IMR-90 (cell line): Measurements from ENCODE around the gene PARVG.

Source experiments
- BHLHE40 ChIP-seq: fragments of 150-350 bp; IDR thresholded peaks from 2 replicates; pipeline ENCODE4 v1.6.1; 2016; ENCODE audit warnings: mild to moderate bottlenecking, low read depth, low read length
- CEBPB ChIP-seq: IDR thresholded peaks from 2 replicates; pipeline ENCODE4 v1.6.1; 2012; ENCODE audit warnings: low read depth, low read length, improper control_type of control experiment
- FOS ChIP-seq: fragments of 150-350 bp; IDR thresholded peaks from 2 replicates; pipeline ENCODE4 v1.6.1; 2016; ENCODE audit warnings: low read depth, low read length
- MAFK ChIP-seq: IDR thresholded peaks from 2 replicates; pipeline ENCODE4 v1.6.1; 2012; ENCODE audit warnings: low read depth, low read length, improper control_type of control experiment
- MAZ ChIP-seq: IDR thresholded peaks from 2 replicates; pipeline ENCODE4 v1.6.1; 2012; ENCODE audit warnings: low read depth, mild to moderate bottlenecking, low read length, improper control_type of control experiment, moderate library complexity, borderline replicate concordance
- MXI1 ChIP-seq: IDR thresholded peaks from 2 replicates; pipeline ENCODE4 v1.6.1; 2012; ENCODE audit warnings: low read depth, mild to moderate bottlenecking, low read length, moderate library complexity, borderline replicate concordance
- POLR2A ChIP-seq: IDR thresholded peaks from 2 replicates; pipeline ENCODE4 v1.6.1; 2012; ENCODE audit warnings: mild to moderate bottlenecking, low read depth, low read length
- RAD21 ChIP-seq: IDR thresholded peaks from 2 replicates; pipeline ENCODE4 v1.6.1; 2012; ENCODE audit warnings: low read length, improper control_type of control experiment
- RCOR1 ChIP-seq: IDR thresholded peaks from 2 replicates; pipeline ENCODE4 v1.6.1; 2012; ENCODE audit warnings: mild to moderate bottlenecking, low read length, improper control_type of control experiment; ENCODE audit not compliant: insufficient replicate concordance
- RFX5 ChIP-seq: IDR thresholded peaks from 2 replicates; pipeline ENCODE4 v1.8.0; 2012; ENCODE audit warnings: low read depth, mild to moderate bottlenecking, low read length, moderate library complexity
- SMC3 ChIP-seq: fragments of 150-350 bp; IDR thresholded peaks from 2 replicates; pipeline ENCODE4 v1.6.1; 2016; ENCODE audit warnings: low read depth, mild to moderate bottlenecking, antibody characterized with exemption, low read length, moderate library complexity
- TF ChIP-seq, protein P1 (sequence below): fragments of 150-350 bp; IDR thresholded peaks from 2 replicates; pipeline ENCODE4 v1.6.1; 2016; ENCODE audit warnings: low read depth, mild to moderate bottlenecking, low read length, moderate library complexity, borderline replicate concordance
- TF ChIP-seq, protein P2 (sequence below): conservative IDR thresholded peaks from 2 replicates; pipeline ENCODE4 v1.5.1; 2012; ENCODE audit warnings: mild to moderate bottlenecking, low read depth, low read length, improper control_type of control experiment
- TF ChIP-seq, protein P3 (sequence below): fragments of 150-350 bp; IDR thresholded peaks from 2 replicates; pipeline ENCODE4 v1.6.1; 2017; ENCODE audit warnings: mild to moderate bottlenecking, antibody characterized with exemption, low read length, low read depth

DNA sequence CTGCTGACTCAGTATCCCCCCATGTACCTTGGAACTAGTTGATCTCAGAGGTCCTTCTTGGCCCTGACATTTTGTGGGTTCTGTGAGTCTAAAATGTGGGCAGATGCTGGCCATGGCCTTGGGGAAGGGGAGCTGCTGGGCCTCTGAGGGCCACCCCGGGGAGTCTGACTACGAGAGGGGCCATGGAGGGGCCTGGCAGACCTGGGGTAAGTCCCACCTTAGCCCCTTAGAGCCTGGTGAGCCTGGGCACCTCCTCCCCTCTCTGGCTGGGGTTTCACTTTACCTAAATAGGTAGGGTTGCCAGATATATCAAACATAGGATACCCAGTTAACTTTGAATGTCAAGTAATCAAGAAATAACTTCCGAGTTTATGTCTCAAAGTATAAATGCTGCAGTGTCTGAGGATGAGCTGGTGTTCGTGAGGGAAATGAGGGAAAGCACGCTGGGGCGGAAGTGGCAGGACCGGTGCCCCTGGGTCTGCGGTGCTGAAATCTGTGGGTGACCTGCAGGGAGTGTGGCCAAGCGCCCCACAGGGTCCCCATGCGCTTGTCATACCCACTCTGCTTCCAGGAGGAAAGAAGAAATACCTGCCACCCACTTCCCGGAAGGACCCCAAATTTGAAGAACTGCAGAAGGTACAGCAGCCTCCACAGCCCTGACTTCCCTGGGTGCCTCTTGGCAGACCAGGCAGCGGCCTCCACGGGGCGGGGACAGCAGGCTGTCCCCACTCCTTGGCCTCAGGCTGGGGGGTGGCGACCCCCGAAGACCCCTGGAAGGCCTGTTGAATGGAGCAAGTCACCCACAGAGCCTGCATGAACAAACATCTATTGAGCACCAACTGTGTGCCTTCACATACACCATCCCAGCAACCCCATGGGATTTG is 4.8 kb downstream of the PARVG start:
- TF ChIP-seq, protein P1, sequence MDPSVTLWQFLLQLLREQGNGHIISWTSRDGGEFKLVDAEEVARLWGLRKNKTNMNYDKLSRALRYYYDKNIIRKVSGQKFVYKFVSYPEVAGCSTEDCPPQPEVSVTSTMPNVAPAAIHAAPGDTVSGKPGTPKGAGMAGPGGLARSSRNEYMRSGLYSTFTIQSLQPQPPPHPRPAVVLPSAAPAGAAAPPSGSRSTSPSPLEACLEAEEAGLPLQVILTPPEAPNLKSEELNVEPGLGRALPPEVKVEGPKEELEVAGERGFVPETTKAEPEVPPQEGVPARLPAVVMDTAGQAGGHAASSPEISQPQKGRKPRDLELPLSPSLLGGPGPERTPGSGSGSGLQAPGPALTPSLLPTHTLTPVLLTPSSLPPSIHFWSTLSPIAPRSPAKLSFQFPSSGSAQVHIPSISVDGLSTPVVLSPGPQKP, result no peak
- TF ChIP-seq, protein P2, sequence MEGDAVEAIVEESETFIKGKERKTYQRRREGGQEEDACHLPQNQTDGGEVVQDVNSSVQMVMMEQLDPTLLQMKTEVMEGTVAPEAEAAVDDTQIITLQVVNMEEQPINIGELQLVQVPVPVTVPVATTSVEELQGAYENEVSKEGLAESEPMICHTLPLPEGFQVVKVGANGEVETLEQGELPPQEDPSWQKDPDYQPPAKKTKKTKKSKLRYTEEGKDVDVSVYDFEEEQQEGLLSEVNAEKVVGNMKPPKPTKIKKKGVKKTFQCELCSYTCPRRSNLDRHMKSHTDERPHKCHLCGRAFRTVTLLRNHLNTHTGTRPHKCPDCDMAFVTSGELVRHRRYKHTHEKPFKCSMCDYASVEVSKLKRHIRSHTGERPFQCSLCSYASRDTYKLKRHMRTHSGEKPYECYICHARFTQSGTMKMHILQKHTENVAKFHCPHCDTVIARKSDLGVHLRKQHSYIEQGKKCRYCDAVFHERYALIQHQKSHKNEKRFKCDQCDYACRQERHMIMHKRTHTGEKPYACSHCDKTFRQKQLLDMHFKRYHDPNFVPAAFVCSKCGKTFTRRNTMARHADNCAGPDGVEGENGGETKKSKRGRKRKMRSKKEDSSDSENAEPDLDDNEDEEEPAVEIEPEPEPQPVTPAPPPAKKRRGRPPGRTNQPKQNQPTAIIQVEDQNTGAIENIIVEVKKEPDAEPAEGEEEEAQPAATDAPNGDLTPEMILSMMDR, result no peak
- TF ChIP-seq RCOR1, result no peak
- no peak for TF ChIP-seq RFX5
- no peak for TF ChIP-seq MXI1
- no peak for TF ChIP-seq POLR2A
- no peak for TF ChIP-seq CEBPB
- TF ChIP-seq RAD21, result no peak
- TF ChIP-seq, protein P3, sequence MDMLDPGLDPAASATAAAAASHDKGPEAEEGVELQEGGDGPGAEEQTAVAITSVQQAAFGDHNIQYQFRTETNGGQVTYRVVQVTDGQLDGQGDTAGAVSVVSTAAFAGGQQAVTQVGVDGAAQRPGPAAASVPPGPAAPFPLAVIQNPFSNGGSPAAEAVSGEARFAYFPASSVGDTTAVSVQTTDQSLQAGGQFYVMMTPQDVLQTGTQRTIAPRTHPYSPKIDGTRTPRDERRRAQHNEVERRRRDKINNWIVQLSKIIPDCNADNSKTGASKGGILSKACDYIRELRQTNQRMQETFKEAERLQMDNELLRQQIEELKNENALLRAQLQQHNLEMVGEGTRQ, result no peak
- no peak for TF ChIP-seq MAFK
- no peak for TF ChIP-seq BHLHE40
- TF ChIP-seq SMC3, result no peak
- no peak for TF ChIP-seq MAZ
- no peak for TF ChIP-seq FOS
